ENCODE results near the gene CLN6. TPM values are rescaled to one million over a fixed set of nuclear protein-coding genes. Genes with fewer than 3 reads are reported as not detected.

The CLN6 gene
- total and polyA plus RNA-seq, 9 of the 15 experiments (the other 6 are each of a cell fraction or from before 2014, with no cell fraction given), result 0.71 to 53.3 (median 39.3) TPM

DNA sequence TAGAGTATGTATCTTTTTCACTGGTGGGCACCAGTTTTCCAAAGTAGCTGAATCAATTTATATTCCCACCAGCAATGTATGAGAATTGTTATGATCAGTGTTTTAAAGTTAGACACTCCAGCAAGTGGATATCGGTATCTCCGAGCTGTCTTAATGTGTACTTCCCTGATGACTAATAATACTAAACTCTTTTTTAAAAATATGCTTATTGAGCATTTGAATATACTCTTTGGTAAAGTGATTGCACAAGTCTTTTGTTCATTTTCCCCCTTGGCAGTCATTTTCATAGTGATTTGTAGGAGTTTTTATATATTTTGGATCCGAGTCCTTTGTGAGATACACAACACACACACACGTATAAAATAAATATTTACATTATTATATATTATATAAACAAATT is 35.6 kb upstream of the CLN6 start:
- 5% methylated on average over 4 of the region's 4 CpGs for WGBS (ENCODE audit: insufficient coverage, low coverage, missing lambda C conversion rate)
- H3K27me3 ChIP-seq (ENCODE audit: control insufficient read depth in 2 of 2, insufficient read depth in 2 of 2, low read length in 2 of 2), result peaks cover 22 to 23% of the 10 kb centered on the region in 2 experiments; a peak in 4 of 5 replicates
- CTCF ChIA-PET (ENCODE audit: low intra/inter-chr PET ratio), result no interaction called here
- no peaks in the 10 kb centered on the region for H3K79me2 ChIP-seq (ENCODE audit: control insufficient read depth, insufficient read depth, low read length)
- no peak overlapping the region for H3K4me2 ChIP-seq (ENCODE audit: insufficient read depth, low read length)
- TF ChIP-seq HDAC2 (IDR thresholded peaks at IDR 0.05) (no peak), ZFPM2 (CRISPR knock-in tag; IDR thresholded peaks at IDR 0.05) (no peak), ZSCAN29 (IDR thresholded peaks at IDR 0.05) (no peak), ZNF143 (CRISPR knock-in tag; IDR thresholded peaks at IDR 0.05) (no peak), ARNT (IDR thresholded peaks at IDR 0.05) (no peak), NONO (IDR thresholded peaks at IDR 0.05; ENCODE audit: low read depth in 2 of 2, low read length in 1 of 2) (no peak), MAFF (IDR thresholded peaks at IDR 0.05; ENCODE audit: low read length) (no peak), FOXA3 (CRISPR knock-in tag; conservative IDR thresholded peaks at IDR 0.05 in 1 of 2, IDR thresholded peaks at IDR 0.05 in 1 of 2) (no peak), TAF9B (IDR thresholded peaks at IDR 0.05; ENCODE audit: partially characterized antibody) (no peak), EHMT2 (IDR thresholded peaks at IDR 0.05) (no peak)
- TF ChIP-seq, protein P1, sequence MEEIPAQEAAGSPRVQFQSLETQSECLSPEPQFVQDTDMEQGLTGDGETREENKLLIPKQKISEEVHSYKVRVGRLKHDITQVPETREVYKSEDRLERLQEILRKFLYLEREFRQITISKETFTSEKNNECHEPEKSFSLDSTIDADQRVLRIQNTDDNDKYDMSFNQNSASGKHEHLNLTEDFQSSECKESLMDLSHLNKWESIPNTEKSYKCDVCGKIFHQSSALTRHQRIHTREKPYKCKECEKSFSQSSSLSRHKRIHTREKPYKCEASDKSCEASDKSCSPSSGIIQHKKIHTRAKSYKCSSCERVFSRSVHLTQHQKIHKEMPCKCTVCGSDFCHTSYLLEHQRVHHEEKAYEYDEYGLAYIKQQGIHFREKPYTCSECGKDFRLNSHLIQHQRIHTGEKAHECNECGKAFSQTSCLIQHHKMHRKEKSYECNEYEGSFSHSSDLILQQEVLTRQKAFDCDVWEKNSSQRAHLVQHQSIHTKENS (CRISPR knock-in tag; IDR thresholded peaks at IDR 0.05), result no peak
- TF ChIP-seq, protein P2, sequence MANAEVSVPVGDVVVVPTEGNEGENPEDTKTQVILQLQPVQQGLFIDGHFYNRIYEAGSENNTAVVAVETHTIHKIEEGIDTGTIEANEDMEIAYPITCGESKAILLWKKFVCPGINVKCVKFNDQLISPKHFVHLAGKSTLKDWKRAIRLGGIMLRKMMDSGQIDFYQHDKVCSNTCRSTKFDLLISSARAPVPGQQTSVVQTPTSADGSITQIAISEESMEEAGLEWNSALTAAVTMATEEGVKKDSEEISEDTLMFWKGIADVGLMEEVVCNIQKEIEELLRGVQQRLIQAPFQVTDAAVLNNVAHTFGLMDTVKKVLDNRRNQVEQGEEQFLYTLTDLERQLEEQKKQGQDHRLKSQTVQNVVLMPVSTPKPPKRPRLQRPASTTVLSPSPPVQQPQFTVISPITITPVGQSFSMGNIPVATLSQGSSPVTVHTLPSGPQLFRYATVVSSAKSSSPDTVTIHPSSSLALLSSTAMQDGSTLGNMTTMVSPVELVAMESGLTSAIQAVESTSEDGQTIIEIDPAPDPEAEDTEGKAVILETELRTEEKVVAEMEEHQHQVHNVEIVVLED (CRISPR knock-in tag; IDR thresholded peaks at IDR 0.05), result no peak
- TF ChIP-seq, protein P3, sequence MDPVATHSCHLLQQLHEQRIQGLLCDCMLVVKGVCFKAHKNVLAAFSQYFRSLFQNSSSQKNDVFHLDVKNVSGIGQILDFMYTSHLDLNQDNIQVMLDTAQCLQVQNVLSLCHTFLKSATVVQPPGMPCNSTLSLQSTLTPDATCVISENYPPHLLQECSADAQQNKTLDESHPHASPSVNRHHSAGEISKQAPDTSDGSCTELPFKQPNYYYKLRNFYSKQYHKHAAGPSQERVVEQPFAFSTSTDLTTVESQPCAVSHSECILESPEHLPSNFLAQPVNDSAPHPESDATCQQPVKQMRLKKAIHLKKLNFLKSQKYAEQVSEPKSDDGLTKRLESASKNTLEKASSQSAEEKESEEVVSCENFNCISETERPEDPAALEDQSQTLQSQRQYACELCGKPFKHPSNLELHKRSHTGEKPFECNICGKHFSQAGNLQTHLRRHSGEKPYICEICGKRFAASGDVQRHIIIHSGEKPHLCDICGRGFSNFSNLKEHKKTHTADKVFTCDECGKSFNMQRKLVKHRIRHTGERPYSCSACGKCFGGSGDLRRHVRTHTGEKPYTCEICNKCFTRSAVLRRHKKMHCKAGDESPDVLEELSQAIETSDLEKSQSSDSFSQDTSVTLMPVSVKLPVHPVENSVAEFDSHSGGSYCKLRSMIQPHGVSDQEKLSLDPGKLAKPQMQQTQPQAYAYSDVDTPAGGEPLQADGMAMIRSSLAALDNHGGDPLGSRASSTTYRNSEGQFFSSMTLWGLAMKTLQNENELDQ (CRISPR knock-in tag; IDR thresholded peaks at IDR 0.05; ENCODE audit: borderline replicate concordance), result no peak
- no TSS peak for BruUV-seq (replicated peaks)
- in situ Hi-C loops (cut with MboI) (no loop called here), intact Hi-C loops (cut with micrococcal nuclease) (no loop called here)
- H3K4me1 ChIP-seq (replicated peaks in 1 of 2; ENCODE audit: control insufficient read depth in 2 of 2, insufficient read depth in 2 of 2, low read length in 2 of 2), result no peaks in the 10 kb centered on the region
- no peaks in the 10 kb centered on the region; the same call in 1 of the 2 replicates for H3K9me3 ChIP-seq (replicated peaks; ENCODE audit: control insufficient read depth, insufficient read depth, low read depth, low read length)
- no peak overlapping the region for H3K4me3 ChIP-seq
- no peak for DNase-seq (ENCODE audit: extremely low read depth in 1 of 4, low spot score in 3 of 4)
- POLR2A ChIA-PET, result interaction anchor here (0.6 to 1.6 kb wide), 4 partner anchors 9 to 127 kb away, joined by 3 to 7 read pairs (median 3); no protein-coding TSS in a partner anchor
- H4K20me1 ChIP-seq (replicated peaks; ENCODE audit: control insufficient read depth, insufficient read depth, low read length), result no peaks in the 10 kb centered on the region
- no peak overlapping the region for H3K27ac ChIP-seq (ENCODE audit: extremely low read depth, low read depth, low read length)
- no peaks in the 10 kb centered on the region for H3K36me3 ChIP-seq (ENCODE audit: control insufficient read depth, insufficient read depth, low read length)
- H2AFZ ChIP-seq (ENCODE audit: low read depth, low read length), result no peak overlapping the region
- no peak for FAIRE-seq
- H3K9ac ChIP-seq (ENCODE audit: insufficient read depth in 1 of 2, low read depth in 2 of 2, low read length in 2 of 2), result no peak overlapping the region
- H3K9me1 ChIP-seq (ENCODE audit: control insufficient read depth, insufficient read depth, low read length), result no peaks in the 10 kb centered on the region
- no peak for ATAC-seq
